Measurements from ENCODE around the gene FAM120B. TPM values are rescaled to one million over a fixed set of nuclear protein-coding genes. Genes with fewer than 3 reads are reported as not detected.

FAM120B gene
- polyA plus RNA-seq, 1 experiment = 8.8 TPM

DNA sequence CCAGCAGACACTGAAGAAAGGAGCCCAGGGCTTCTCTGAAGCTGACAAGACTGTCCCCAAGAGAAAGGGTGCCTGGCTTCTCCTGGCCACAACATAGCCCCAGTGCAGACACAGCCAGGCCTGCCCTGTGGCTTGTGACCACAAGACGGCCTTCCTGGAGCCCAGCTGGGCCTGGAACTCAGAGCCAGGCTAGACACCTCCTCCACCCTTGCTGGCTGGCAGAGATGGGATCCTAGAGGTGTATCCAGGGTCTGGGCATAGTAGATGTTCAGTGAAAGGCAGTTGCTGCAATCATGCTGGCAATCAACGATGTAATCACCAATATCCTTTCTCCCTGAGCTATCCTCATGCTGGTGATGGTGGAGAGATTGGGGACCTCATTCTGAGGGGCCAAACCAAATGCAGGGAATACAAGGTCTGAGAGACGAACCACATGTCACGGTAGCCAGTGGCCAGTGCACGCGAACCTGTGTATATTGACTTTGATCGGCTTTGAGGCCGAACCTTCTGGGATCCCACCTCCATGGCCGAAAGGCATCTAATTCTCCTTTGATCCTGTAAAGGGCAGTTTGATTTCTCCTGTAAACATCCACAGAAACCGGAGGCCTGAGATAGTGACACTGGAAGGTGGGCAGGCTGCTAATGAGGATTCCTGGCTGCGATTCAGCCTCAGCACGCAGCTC is 131.3 kb downstream of the FAM120B start:
- ChIA-PET POLR2A (interaction anchor here (0.7 kb wide), 1 partner anchor 33 kb away, joined by 9 read pairs; no protein-coding TSS in a partner anchor), CTCF (interaction anchor here (1.2 kb wide), 1 partner anchor 50 kb away, joined by 3 read pairs; no protein-coding TSS in a partner anchor)
- no peak for DNase-seq (ENCODE audit: low read depth)
- Histone ChIP-seq H3K36me3 (ENCODE audit: control insufficient read depth, insufficient read depth, low read length) (no peaks in the 10 kb centered on the region), H3K4me3 (ENCODE audit: low read depth, low read length) (no peak overlapping the region), H3K27me3 (ENCODE audit: control insufficient read depth, insufficient read depth, low read length) (no peaks in the 10 kb centered on the region)
- TF ChIP-seq, protein P1, sequence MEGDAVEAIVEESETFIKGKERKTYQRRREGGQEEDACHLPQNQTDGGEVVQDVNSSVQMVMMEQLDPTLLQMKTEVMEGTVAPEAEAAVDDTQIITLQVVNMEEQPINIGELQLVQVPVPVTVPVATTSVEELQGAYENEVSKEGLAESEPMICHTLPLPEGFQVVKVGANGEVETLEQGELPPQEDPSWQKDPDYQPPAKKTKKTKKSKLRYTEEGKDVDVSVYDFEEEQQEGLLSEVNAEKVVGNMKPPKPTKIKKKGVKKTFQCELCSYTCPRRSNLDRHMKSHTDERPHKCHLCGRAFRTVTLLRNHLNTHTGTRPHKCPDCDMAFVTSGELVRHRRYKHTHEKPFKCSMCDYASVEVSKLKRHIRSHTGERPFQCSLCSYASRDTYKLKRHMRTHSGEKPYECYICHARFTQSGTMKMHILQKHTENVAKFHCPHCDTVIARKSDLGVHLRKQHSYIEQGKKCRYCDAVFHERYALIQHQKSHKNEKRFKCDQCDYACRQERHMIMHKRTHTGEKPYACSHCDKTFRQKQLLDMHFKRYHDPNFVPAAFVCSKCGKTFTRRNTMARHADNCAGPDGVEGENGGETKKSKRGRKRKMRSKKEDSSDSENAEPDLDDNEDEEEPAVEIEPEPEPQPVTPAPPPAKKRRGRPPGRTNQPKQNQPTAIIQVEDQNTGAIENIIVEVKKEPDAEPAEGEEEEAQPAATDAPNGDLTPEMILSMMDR (IDR thresholded peaks at IDR 0.05; ENCODE audit: insufficient read depth, low read depth, low read length) = no peak

DNA sequence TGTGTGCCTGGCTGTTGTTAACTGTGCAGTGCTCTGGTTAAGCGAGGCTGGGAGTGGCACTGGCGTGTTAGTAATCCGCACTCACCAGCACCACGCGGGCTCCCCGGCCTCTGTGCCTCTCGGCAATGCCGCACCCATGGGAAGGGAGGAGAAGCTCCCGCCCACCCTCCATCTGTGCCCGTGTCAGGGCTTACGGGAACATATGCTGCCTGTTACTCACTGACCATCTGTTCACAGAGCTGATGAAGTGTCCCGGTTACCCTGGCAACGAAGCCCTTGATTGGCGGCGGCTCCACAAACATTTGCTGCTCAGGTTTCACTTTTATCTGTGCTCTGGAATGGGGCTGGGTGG is 131.8 kb downstream of the FAM120B start:
- Histone ChIP-seq H3K36me3 (ENCODE audit: control insufficient read depth, insufficient read depth, low read length) (no peaks in the 10 kb centered on the region), H3K27me3 (ENCODE audit: control insufficient read depth, insufficient read depth, low read length) (no peaks in the 10 kb centered on the region), H3K4me3 (ENCODE audit: low read depth, low read length) (no peak overlapping the region)
- ChIA-PET CTCF (no interaction called here), POLR2A (interaction anchor here (0.7 kb wide), 1 partner anchor 33 kb away, joined by 9 read pairs; no protein-coding TSS in a partner anchor)
- TF ChIP-seq, protein P1 (IDR thresholded peaks at IDR 0.05; ENCODE audit: insufficient read depth, low read depth, low read length) = no peak
- peak; percentile 96 for DNase-seq (ENCODE audit: low read depth)

DNA sequence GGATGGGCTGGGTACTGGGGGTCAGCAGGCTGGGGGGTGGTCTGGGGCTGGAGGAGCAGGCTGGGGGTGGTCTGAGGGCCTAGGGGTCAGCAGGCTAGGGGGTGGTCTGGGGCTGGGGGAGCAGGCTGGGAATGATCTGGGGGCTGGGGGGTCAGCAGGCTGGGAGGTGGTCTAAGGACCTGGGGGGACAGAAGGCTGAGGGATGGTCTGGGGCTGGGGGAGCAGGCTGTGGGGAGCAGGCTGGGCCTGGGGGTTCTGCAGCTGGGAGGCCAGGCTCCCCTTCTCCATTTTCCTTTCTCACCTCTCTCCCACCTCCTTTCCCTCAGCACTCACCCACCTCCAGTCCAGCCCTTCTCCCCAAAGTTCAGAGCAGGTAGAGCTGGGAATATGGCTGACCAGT is 132.3 kb downstream of the FAM120B start:
- Histone ChIP-seq H3K36me3 (ENCODE audit: control insufficient read depth, insufficient read depth, low read length) (no peaks in the 10 kb centered on the region), H3K27me3 (ENCODE audit: control insufficient read depth, insufficient read depth, low read length) (no peaks in the 10 kb centered on the region), H3K4me3 (ENCODE audit: low read depth, low read length) (no peak overlapping the region)
- DNase-seq (ENCODE audit: low read depth) = no peak
- POLR2A ChIA-PET = interaction anchor here (0.7 kb wide), 1 partner anchor 34 kb away, joined by 9 read pairs; no protein-coding TSS in a partner anchor
- TF ChIP-seq, protein P1 (IDR thresholded peaks at IDR 0.05; ENCODE audit: insufficient read depth, low read depth, low read length) = no peak
- CTCF ChIA-PET = no interaction called here

DNA sequence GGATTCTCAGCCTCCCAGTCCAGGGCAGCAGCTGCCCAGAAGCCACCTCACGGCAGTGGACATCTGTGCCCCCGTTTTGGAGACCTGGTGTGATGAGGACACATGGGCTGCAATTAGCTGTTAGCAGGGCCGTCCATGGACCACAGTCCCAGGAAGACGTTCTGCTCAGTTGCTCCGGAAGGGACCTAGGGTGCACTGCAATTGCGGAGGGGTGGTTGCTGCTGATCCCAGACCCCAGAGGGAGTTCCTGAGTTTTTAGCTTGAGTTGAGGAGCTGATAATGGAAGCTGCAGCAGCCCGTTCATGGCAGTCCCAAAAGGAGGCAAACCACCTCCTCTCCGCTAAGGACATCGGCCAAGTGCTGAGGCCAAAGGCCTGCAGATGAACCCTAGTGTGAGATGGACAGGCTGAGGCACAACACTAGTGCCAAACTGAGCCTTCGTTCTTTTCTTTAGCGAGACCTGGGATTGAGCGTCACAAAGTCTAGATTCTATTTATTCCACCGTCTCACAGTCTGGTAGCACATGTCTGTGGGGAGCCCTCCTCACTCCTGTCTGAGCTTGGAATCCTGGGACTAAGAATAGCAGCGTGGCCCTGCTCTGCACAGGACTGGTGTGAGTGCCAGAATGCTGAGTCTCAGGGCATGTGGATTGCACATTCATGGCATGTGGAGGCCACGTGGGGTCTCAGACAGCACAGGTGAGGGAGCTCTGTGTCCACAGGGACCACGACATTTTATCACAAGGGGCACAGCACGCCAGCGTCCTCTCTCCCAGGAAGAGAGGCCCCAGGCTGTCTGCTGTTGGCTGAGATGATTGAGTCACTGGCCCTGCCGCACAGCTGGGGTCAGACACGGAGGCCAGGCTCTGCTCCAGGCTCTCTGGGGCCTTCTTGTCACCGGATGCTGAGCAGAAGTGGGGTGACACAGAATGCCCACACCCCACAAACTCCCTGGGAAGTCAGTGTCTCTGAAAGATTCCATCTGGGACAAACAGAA is 133.1 kb downstream of the FAM120B start:
- CTCF ChIA-PET = interaction anchor here (1.3 to 1.9 kb wide), 2 partner anchors 9 to 10 kb away, joined by 3 to 5 read pairs; no protein-coding TSS in a partner anchor
- TF ChIP-seq, protein P1 (IDR thresholded peaks at IDR 0.05; ENCODE audit: insufficient read depth, low read depth, low read length) = no peak
- no peaks in the 10 kb centered on the region for H3K36me3 ChIP-seq (ENCODE audit: control insufficient read depth, insufficient read depth, low read length)
- H3K4me3 ChIP-seq (ENCODE audit: low read depth, low read length) = no peak overlapping the region
- no peaks in the 10 kb centered on the region for H3K27me3 ChIP-seq (ENCODE audit: control insufficient read depth, insufficient read depth, low read length)
- POLR2A ChIA-PET = no interaction called here
- no peak for DNase-seq (ENCODE audit: low read depth)

DNA sequence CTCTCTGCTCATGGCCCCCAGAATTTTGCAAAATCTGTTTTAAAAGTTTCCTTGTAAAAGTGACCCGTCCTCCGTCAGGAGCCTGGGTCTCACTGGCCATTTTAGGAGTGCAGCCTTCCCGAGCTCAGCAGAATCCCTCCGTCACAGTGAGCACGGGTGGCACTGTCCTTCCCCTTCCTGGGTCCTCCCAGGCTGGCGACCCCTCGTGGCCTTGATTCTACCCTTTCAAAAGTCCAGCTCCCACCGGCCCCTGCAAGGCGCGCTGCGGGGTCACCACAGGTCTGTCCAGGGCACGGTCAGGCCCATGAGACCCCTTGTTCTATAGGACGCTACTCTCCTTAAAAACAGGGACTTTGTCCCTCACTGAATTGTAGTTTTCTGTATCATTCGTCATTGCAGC is 133.9 kb downstream of the FAM120B start:
- H3K4me3 ChIP-seq (ENCODE audit: low read depth, low read length) = no peak overlapping the region
- no peak for DNase-seq (ENCODE audit: low read depth)
- no peaks in the 10 kb centered on the region for H3K36me3 ChIP-seq (ENCODE audit: control insufficient read depth, insufficient read depth, low read length)
- H3K27me3 ChIP-seq (ENCODE audit: control insufficient read depth, insufficient read depth, low read length) = no peaks in the 10 kb centered on the region
- ChIA-PET CTCF (interaction anchor here (0.8 to 1.9 kb wide), 3 partner anchors 9 to 21 kb away, joined by 3 to 5 read pairs (median 3); no protein-coding TSS in a partner anchor), POLR2A (interaction anchor here (0.6 kb wide), 1 partner anchor 154 kb away, joined by 6 read pairs; no protein-coding TSS in a partner anchor)
- TF ChIP-seq, protein P1 (IDR thresholded peaks at IDR 0.05; ENCODE audit: insufficient read depth, low read depth, low read length) = no peak
